ENCODE data around the gene DEPDC1. TPM values are rescaled to one million over a fixed set of nuclear protein-coding genes. Genes with fewer than 3 reads are reported as not detected.

The DEPDC1 gene
- total RNA-seq, 1 experiment from 2014 or later: 26.1 TPM

- no peaks in the 10 kb centered on the region; the same call in 1 of the 2 replicates for H3K79me2 ChIP-seq (ENCODE audit: insufficient read depth, low read length)
- no peak overlapping the region for H3K56ac ChIP-seq (ENCODE audit: insufficient read length, low read depth, low read length)
These were observed 1.4 kb downstream of the DEPDC1 start for GRCh38 chr1:68495532-68495931.

More at GRCh38 chr1:68495532-68495931, 1.4 kb downstream of the DEPDC1 start:
- Histone ChIP-seq H4K5ac (ENCODE audit: insufficient read length, low read depth, low read length) (no peak overlapping the region), H3T11ph (ENCODE audit: low read length) (no peak overlapping the region), H2BK120ac (ENCODE audit: low read depth, low read length, poor library complexity, severe bottlenecking) (no peak overlapping the region), H3K4me1 (ENCODE audit: insufficient read depth, low read length) (no peaks in the 10 kb centered on the region), H2BK12ac (ENCODE audit: insufficient read length, low read depth, low read length) (no peak overlapping the region), H2BK5ac (ENCODE audit: insufficient read length, low read length) (no peak overlapping the region), H2AFZ (ENCODE audit: low read length) (no peak overlapping the region), H3K79me1 (ENCODE audit: insufficient read depth, low read depth, low read length, poor library complexity, severe bottlenecking) (peaks cover 2% of the 10 kb centered on the region), H3K23me2 (ENCODE audit: insufficient read length, low read depth, low read length, poor library complexity, severe bottlenecking) (peaks cover 6% of the 10 kb centered on the region), H3K9ac (ENCODE audit: extremely low read depth, insufficient read length, low read length) (peak overlapping the region; percentile 15), H4K20me1 (ENCODE audit: control insufficient read depth, insufficient read depth, insufficient read length) (no peaks in the 10 kb centered on the region), H3K4me2 (ENCODE audit: insufficient read depth, insufficient read length, low read length) (peak overlapping the region; percentile 81), H3K27ac (ENCODE audit: insufficient read length, low read depth, low read length) (no peak overlapping the region), H2AK5ac (ENCODE audit: insufficient read length, low read length) (no peak overlapping the region), H3K4ac (ENCODE audit: low read depth, low read length) (no peak overlapping the region), H3K18ac (ENCODE audit: insufficient read length, low read depth, low read length) (no peak overlapping the region), H3K14ac (ENCODE audit: insufficient read depth, low read length) (no peak overlapping the region), H4K91ac (ENCODE audit: insufficient read length, low read depth, low read length) (no peak overlapping the region), H3K9me3 (ENCODE audit: control insufficient read depth, low read depth, low read length) (no peaks in the 10 kb centered on the region), H4K8ac (replicated peaks; ENCODE audit: insufficient read length, low read depth, low read length) (no peak overlapping the region), H3K23ac (ENCODE audit: insufficient read length, low read depth, low read length) (no peak overlapping the region), H2BK20ac (ENCODE audit: low read depth, low read length, poor library complexity, severe bottlenecking) (no peak overlapping the region), H3K27me3 (ENCODE audit: insufficient read depth, low read length) (no peaks in the 10 kb centered on the region), H2BK15ac (ENCODE audit: low read depth, low read length) (no peak overlapping the region)
- H3K36me3 Mint-ChIP-seq (ENCODE audit: insufficient read depth in 1 of 3, low read depth in 3 of 3): peaks cover 21 to 37% (median 28%) of the 10 kb centered on the region in 3 experiments
- WGBS (ENCODE audit: extremely low coverage, insufficient read length, low lambda C conversion rate): no CpG with 5 or more reads among the region's 3 CpGs
- no peak for DNase-seq
- peaks cover 2% of the 10 kb centered on the region for H3K27me3 Mint-ChIP-seq (ENCODE audit: low read depth)
- TF ChIP-seq CTCF (conservative IDR thresholded peaks at IDR 0.05): no peak
- H3K4me1 Mint-ChIP-seq: peaks cover 25 to 33% of the 10 kb centered on the region in 2 experiments
- H3K9me3 Mint-ChIP-seq: peaks cover 0 to 3% of the 10 kb centered on the region in 2 experiments; a peak in 2 of 5 replicates
- peak overlapping the region; percentile 91 to 98 for H3K4me3 Mint-ChIP-seq
- H3K27ac Mint-ChIP-seq: peak overlapping the region in 1 of 3 experiments; percentile 98; a peak in 1 of 7 replicates

Measured in H9 (cell line).